Measurements from ENCODE around the gene CCL14.
A peak's percentile ranks its signal among the peaks of the same experiment; 100 is the strongest.
"Not testable (repeated sequence)": the region's sequence is repeated elsewhere in the genome, so short reads cannot be mapped to it uniquely, and the experiment has no call there.

CCL14 gene

DNA sequence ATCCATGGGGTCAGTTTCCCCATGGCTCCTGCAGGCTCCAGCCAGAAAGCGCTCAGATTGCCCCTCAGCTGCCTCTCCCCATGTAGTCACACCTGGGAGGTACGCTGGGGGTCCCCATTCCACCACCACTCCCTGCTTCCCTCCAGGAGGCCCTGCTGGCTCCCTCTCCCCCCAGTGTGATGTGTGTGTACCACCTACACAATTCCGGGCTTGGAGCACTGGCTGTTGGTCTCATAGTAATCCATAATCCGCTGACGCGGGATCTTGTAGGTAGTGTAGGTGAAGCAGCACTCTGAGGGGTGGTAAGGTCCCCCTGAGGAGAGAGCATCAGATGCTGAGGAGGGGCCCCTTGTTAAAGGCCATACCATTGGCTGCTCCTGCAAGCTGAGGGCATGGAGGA is 2.4 kb downstream of the CCL14 start:
- no peak for DNase-seq

DNA sequence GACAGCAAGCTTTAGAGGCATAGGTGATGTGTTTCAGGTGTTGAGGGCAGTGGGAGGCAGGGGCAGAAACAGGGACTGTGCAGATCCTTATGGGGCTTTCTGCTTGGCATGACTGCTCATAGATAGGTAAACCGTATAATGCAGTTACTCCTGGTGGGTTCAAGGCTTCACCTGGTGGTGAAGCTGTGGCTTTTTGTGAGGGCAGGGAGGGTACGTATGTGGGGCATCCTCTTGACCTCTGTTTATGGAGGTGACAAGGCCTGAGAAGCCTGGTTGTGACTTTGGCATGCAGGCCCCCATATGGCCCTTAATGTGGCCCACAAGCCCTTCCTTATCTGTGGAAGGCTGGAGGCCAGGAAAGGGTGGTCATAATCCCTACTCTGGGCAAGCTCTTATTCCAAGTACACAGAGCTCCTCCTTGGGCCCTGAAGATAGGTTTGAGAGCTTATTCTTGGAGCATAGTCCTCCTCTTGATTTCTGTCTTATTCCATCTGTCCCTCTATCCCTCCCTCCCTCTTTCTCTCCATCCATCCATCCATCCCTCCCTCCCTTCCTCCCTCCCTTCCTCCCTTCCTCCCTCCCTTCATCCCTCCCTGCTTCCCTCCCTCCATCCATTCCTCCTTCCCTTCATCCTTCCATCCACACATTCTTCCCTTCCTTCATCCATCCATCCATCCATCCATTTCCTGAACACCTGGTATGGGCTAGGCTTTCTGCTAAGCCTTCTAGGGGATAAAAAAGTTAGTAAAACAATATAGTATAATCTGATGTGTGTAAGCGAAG is 3.9 kb downstream of the CCL14 start:
- DNase-seq: no peak

GRCh38 chr17:35981908-35982330 is 4.6 kb downstream of the CCL14 start:
- no peak for DNase-seq

GRCh38 chr17:35981246-35981645 is 5.3 kb downstream of the CCL14 start, which contains the start of gene CCL16:
CCL16 (minus strand) TSS chr17:35981497; CDS start chr17:35981420, 77 bp downstream.
- no peak for DNase-seq

DNA sequence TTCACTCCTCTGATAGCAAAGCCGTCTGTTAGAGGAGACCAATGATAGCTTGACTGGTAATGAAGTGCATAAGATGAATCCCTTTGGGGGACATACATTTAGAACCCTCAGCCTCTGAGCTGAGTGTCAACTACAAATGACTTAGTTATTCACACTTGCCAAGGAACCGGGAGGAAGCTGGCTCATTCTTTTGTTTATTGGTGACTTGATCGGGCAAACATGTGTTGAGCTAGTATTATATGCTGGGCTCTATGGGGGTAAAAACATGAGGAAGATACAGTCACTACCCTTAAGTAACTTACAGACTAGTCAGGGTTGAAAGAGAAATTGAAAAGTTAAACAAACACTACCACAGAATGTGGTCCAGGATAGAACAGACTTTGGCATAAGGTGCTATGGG is 8.2 kb downstream of the CCL14 start:
- no peak for DNase-seq

GRCh38 chr17:35977509-35977908 is 9.0 kb downstream of the CCL14 start:
- no peak for DNase-seq

DNA sequence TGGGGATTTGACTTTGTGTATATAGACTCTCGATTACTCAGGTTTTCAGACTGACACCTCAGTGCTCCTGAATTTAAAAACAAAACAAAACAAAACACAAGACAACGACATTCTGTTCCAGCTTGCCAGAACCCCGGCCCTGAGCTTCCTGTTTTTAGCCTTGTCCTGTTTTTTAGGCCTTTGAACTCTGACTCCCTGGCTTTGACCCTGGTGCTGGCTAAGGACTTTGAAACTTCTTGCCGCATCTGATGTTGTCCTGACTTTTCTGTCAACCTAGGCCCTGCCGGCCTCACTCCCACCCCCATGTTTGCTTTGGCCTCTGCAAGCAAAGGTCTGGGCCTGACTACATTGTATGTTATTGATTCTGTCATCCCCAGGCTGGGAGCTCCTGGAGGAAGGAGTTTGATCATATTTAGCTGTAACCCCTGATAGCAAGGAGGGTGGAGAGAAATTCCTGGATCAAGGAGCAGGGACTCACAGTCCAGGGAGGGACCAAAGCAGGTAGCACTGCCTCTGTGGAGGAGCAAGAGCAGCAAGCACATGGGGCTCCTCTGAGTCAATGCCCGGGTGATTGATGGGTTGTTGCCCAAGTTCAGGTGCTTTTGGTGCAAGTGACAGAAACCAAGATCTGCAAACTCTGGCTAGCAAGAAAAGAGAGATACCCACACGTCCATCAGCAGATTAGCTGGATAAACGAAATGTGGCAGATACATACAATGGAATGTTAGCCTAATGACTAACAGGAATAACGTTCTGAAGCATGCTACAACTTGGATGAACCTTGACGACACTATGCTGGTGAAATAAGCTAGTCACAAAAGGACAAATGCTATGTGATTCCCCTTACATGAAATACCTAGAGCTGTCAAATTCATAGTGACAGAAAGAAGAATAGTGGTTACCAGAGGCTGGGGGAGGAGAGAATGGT is 12.9 kb downstream of the CCL14 start:
- DNase-seq: no peak

GRCh38 chr17:35972945-35973332 is 13.6 kb downstream of the CCL14 start:
- no peak for DNase-seq

- DNase-seq: no peak
Observed at GRCh38 chr17:35972535-35972934, 14.0 kb downstream of the CCL14 start.

GRCh38 chr17:35972066-35972465 is 14.5 kb downstream of the CCL14 start:
- no peak for DNase-seq

GRCh38 chr17:35969558-35970380 is 16.8 kb downstream of the CCL14 start:
- DNase-seq: peak; percentile 20

DNA sequence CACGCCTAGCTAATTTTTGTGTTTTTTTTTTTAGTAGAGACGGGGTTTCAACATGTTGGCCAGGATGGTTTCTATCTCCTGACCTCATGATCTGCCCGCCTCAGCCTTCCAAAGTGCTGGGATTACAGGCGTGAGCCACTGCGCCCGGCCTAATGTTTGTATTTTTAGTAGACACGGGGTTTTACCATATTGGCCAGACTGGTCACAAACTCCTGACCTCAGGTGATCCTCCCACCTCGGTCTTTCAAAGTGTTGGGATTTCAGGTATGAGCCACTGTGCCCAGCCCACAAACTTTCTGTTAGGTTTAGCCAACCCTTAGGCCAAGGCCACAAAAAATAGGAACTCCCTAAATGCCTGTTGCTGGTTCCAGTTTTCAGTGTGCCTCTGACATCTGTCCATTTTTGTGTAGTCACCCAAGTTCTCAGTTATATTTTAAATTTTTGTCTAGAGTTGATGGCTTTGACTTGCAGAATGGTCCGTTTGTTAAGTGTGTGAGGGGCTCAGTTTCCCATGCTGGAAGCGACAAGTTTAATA is 17.9 kb downstream of the CCL14 start:
- DNase-seq: no peak

DNA sequence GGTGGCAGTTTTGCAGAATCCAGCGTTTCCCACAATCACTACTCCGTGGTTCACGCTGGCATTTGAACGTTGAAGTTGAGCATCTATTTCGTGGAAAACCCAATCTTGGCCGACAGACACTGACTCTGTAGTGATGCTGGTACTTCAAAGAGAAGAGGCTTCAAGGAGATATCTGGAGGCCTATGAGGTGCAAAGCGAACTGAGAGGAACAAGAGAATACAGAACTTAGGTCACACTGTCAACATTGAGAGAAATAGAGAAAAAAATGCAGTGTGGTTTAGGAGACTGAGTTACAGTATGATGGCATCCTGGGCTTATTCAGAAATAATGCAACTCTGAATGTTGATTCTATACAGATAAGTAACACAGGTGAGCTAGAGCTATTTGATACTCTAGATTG is 21.3 kb downstream of the CCL14 start:
- DNase-seq: no peak

- DNase-seq: no peak
Observed at GRCh38 chr17:35963663-35964062, 22.9 kb downstream of the CCL14 start.

DNA sequence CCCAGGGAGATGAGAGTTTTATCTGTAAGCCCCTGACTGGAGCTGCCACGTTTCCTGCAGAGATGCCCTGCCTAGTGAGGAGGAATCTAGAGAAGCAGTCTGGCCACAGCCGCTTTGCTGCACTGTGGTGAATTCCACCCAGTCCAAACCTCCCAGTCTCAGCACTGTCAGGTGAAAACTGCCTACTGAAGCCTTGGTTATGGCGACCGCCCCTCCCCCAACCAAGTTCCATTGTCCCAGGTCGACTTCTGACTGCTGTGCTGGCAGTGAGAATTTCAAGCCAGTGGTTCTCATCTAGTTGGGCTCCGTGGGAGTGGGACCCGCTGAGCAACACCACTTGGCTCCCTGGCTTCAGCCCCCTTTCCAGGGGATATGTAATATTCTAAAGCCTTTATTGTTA is 32.8 kb downstream of the CCL14 start:
- no peak for DNase-seq

DNA sequence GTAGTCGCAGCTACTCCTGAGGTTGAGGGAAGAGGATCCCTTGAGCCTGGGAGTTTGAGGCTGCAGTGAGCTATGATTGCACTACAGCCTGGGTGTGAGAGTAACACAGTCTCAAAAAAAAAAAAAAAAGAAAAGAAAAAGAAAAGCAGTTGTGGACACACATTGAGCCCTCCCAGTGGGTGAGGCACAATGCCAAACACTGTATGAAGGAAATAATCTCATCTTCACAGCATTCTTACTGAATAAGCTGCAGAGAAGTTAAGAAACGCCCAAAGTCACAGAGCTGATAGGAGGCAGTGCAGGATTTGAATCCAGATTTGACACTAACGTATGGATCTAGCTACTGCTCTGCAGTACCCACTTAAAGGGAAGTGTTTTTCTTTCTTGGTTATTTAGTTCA is 37.1 kb downstream of the CCL14 start:
- DNase-seq: no peak

DNA sequence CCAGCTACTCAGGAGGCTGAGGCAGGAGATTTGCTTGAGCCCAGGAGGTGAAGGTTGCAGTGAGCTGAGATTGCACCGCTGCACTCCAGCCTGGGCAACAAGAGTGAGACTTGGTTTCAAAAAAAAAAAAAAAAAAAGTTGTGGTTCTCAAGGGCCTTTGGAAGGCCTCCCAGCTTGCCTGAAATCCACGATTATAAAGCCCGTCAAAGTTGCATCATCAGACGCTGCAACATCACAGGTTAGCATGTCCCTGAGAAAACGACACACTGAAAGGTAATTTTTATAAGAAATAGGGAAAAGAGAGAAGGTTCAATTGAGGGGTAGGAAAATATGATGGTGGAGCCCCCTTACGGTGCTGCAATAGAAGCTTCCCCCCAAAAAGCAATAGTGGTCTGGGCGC is 38.4 kb downstream of the CCL14 start:
- DNase-seq: no peak

DNA sequence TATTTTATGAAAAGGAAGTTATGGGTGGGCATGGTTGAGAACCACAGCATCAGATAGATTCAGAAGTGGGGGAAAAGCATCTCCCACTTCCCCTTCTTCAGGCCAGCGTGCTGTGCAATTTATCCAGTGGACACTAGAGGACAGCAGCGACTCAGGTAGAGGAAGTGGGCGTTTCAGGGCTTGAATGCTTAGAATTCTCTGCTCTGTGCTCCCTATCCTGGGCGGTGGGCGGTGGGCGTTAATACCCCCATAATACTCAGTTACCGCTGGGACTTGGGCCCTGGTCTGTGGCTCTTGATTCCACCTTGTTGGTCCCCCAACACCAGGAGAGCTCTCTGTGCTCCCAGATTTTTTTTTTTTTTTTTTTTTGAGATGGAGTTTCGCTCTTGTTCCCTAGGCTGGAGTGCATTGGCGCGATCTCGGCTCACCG is 39.4 kb downstream of the CCL14 start:
- DNase-seq: no peak

- DNase-seq: no peak
Observed at GRCh38 chr17:35944151-35944550, 42.4 kb downstream of the CCL14 start.

GRCh38 chr17:35943537-35943936 is 43.0 kb downstream of the CCL14 start, which contains the start of gene LYZL6:
LYZL6 (minus strand) TSS chr17:35943713; CDS start chr17:35939356, 4,357 bp downstream.
- DNase-seq: no peak

DNA sequence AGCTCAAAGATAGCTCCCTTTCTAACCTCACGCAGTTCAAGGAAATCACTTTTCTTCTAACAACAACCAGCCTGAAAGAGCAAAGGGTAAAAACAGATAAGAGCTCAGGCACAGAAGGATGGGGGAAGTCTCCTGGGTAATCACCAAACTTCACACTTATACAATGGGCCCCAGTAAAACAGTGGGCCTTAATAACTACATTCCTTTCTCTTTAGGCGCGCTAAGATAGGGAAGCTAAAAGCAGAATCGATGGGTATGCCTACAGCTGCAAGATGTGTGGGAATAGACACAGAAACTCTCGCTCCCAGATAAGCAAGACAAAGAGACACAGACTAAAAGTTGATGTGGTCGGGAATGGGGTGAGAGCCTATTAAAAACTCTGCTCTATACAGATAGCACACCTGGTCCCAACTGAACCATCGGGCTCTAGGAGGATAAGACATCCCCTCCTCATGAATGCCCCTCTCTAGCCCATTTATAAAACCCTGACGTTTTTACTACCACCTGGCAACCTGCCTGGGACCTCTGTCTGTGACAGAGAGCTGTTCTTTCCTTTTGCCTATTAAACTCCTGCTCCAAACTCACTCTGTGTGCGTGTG is 43.8 kb downstream of the CCL14 start:
- DNase-seq: no peak

DNA sequence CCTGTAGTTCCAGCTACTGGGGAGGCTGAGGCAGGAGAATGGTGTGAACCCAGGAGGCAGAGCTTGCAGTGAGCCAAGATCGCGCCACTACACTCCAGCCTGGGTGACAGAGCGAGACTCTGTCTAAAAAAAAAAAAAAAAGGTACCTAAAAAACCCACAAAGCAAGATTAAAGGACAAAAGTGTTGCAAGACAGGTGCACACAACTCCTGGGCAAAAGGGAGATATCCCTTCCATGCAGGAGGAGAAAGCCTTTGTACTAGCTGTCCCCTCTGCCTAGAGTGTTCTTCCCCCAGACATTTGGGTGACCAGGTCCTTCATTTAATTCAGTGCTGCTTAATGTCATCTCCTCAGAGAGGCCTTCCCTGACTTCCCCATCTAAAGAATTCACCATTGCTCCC is 48.0 kb downstream of the CCL14 start:
- not testable (repeated sequence) for DNase-seq

Measured in 8988T (cell line).